Testis (tissue), 3 donors: Measurements from ENCODE around the gene DAPP1. TPM values are rescaled to one million over a fixed set of nuclear protein-coding genes. Genes with fewer than 3 reads are reported as not detected.

ENCODE experiments used
- DNase-seq: peaks from one replicate; pipeline ENCODE4 v3.0.0-alpha.2; 2019
- H3K27ac ChIP-seq, 2 donors: fragments of 200-600 bp; sonication (generic); one replicate each; pipeline ENCODE4 v1.5.1; 2019
- H3K27me3 ChIP-seq: fragments of 200-600 bp; sonication (generic); one replicate; pipeline ENCODE4 v1.5.1; 2019
- H3K36me3 ChIP-seq: fragments of 200-600 bp; sonication (generic); one replicate; pipeline ENCODE4 v1.5.1; 2017; ENCODE audit warnings: low read depth; ENCODE audit errors: missing control alignments
- H3K4me1 ChIP-seq: fragments of 200-600 bp; sonication (generic); one replicate; pipeline ENCODE4 v1.5.1; 2019
- H3K4me3 ChIP-seq, 2 donors: fragments of 200-600 bp; sonication (generic); one replicate each; pipeline ENCODE4 v1.5.1; 2017 to 2019
- H3K9me3 ChIP-seq: fragments of 200-600 bp; sonication (generic); one replicate; pipeline ENCODE4 v1.5.1; 2017
- POLR2A ChIP-seq: fragments of 450-650 bp; IDR thresholded peaks from one replicate; pipeline ENCODE4 v1.6.1; 2017; ENCODE audit warnings: antibody characterized with exemption, mild to moderate bottlenecking, moderate library complexity
- WGBS, 2 donors: methylation state at CpG; one replicate each; pipeline ENCODE4 v1.1.5; 2018; 5-methylcytosine and 5-hydroxymethylcytosine counted together
- intact Hi-C: fragments of 100-400 bp; cut with DNase I; formaldehyde crosslinking; loops from one replicate; pipeline ENCODE4 v1.15.1; 2023; ENCODE audit warnings: low total_unique reads
- polyA plus RNA-seq: library from polyadenylated mRNA; stranded (reverse); fragments of 350-450 nt; fragmentation: Illumina TruSeq; extraction: RNeasy Lipid Tissue Mini Kit (QIAGEN cat#74804); gene quantifications from one replicate; pipeline ENCODE4 v1.2.3, GENCODE V29; 2014; ENCODE audit warnings: low read depth, low replicate concordance; ENCODE audit not compliant: insufficient read depth
- total RNA-seq, 2 donors: library from RNA; depleted of rRNA; stranded (reverse); fragments of >200 nt; gene quantifications; one replicate each; pipeline ENCODE4 v1.2.3, GENCODE V29; 2016
- TF ChIP-seq, protein P1 (sequence below), 3 experiments: fragments of 450-650 bp in 2 of 3; fragments of 200-600 bp in 1 of 3; sonication (generic) in 1 of 3; IDR thresholded peaks; one replicate each; pipeline ENCODE4 v1.5.1; 2016 to 2019; ENCODE audit warnings: antibody characterized with exemption in 3 of 3, mild to moderate bottlenecking in 2 of 3, moderate library complexity in 1 of 3

DAPP1 gene
- total and polyA plus RNA-seq, 3 donors from 2014 or later: 0.50 to 2.4 (median 1.1) TPM

GRCh38 chr4:99894161-99894997 lies 77.8 kb downstream of the DAPP1 start, which contains the start of gene LAMTOR3:
TSS of gene LAMTOR3 (minus strand) at chr4:99894427. CDS start at chr4:99893963, 464 bp downstream.
- Histone ChIP-seq H3K27me3 (no peaks in the 10 kb centered on the region), H3K9me3 (no peaks in the 10 kb centered on the region), H3K27ac (peak within 1 kb of the TSS; percentile 71 to 87), H3K4me3 (peak within 1 kb of the TSS; percentile 80 to 81), H3K36me3 (no peaks in the 10 kb centered on the region), H3K4me1 (peaks cover 12% of the 10 kb centered on the region)
- 1 to 2% methylated on average over 27 to 39 of the region's 40 CpGs for WGBS, 2 donors
- DNase-seq: peak; percentile 95
- intact Hi-C loops: no loop called here
- TF ChIP-seq, protein P1, sequence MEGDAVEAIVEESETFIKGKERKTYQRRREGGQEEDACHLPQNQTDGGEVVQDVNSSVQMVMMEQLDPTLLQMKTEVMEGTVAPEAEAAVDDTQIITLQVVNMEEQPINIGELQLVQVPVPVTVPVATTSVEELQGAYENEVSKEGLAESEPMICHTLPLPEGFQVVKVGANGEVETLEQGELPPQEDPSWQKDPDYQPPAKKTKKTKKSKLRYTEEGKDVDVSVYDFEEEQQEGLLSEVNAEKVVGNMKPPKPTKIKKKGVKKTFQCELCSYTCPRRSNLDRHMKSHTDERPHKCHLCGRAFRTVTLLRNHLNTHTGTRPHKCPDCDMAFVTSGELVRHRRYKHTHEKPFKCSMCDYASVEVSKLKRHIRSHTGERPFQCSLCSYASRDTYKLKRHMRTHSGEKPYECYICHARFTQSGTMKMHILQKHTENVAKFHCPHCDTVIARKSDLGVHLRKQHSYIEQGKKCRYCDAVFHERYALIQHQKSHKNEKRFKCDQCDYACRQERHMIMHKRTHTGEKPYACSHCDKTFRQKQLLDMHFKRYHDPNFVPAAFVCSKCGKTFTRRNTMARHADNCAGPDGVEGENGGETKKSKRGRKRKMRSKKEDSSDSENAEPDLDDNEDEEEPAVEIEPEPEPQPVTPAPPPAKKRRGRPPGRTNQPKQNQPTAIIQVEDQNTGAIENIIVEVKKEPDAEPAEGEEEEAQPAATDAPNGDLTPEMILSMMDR (IDR thresholded peaks at IDR 0.05): no peak
- no peak for TF ChIP-seq POLR2A

DNA sequence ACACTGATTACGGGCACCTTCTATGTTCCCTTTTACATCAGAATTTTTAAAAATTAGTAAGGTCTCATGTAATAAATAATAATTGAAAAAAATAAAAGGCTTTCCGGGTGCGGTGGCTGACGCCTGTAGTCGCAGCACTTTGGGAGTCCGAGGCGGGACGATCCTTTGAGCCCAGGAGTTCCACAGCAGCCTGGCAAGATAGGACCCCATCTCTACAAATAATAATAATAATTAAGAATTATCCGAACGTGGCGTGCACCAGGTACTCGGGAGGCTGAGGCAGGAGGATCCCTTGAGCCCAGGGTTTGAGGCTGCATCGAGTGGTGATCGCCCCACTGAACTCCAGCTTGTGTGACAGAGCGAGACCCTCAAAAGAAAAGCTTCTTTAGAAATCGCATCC lies 78.4 kb downstream of the DAPP1 start:
- Histone ChIP-seq H3K27me3 (no peaks in the 10 kb centered on the region), H3K27ac (peak overlapping the region; percentile 53 to 87), H3K4me3 (peak overlapping the region; percentile 80 to 81), H3K4me1 (peaks cover 12% of the 10 kb centered on the region), H3K9me3 (no peaks in the 10 kb centered on the region), H3K36me3 (no peaks in the 10 kb centered on the region)
- no peak for DNase-seq
- 67 to 69% methylated on average over 16 of the region's 16 CpGs for WGBS, 2 donors
- intact Hi-C loops: no loop called here
- TF ChIP-seq POLR2A: no peak
- TF ChIP-seq, protein P1 (IDR thresholded peaks at IDR 0.05): no peak

DNA sequence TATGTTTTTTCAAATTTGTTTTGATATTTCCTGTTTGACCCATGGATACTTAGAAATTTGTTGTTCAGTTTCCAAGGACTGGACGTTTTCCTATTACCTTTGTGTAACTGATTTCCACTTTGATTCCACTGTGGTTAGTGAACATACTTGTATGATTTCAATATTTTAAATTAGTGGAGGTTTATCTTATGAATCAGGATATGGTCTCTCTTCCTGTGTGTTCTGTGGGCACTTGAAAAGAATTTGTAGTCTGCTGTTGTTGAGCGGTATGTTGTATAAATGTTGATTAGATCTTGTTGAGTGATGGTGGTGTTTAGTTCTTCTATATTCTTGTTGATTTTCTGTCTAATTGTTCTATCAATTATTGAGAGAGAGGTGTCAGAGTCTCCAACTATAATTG lies 98.8 kb downstream of the DAPP1 start:
- 88 to 97% methylated on average over 2 of the region's 2 CpGs for WGBS, 2 donors
- DNase-seq: no peak
- Histone ChIP-seq H3K27ac (no peak overlapping the region), H3K4me3 (no peak overlapping the region), H3K9me3 (no peaks in the 10 kb centered on the region), H3K4me1 (no peaks in the 10 kb centered on the region), H3K27me3 (no peaks in the 10 kb centered on the region), H3K36me3 (no peaks in the 10 kb centered on the region)
- intact Hi-C loops: no loop called here
- TF ChIP-seq, protein P1 (IDR thresholded peaks at IDR 0.05): no peak
- no peak for TF ChIP-seq POLR2A

GRCh38 chr4:99917575-99917974 lies 100.9 kb downstream of the DAPP1 start:
- intact Hi-C loops: no loop called here
- TF ChIP-seq, protein P1 (IDR thresholded peaks at IDR 0.05): no peak
- no peak for TF ChIP-seq POLR2A
- Histone ChIP-seq H3K27me3 (no peaks in the 10 kb centered on the region), H3K36me3 (no peaks in the 10 kb centered on the region), H3K27ac (no peak overlapping the region), H3K9me3 (no peaks in the 10 kb centered on the region), H3K4me1 (no peaks in the 10 kb centered on the region), H3K4me3 (no peak overlapping the region)
- DNase-seq: no peak
- 89 to 96% methylated on average over 3 of the region's 3 CpGs for WGBS, 2 donors
